ENCODE results near the gene PTH2R. TPM values are rescaled to one million over a fixed set of nuclear protein-coding genes. Genes with fewer than 3 reads are reported as not detected.
"Not testable (repeated sequence)": the region's sequence is repeated elsewhere in the genome, so short reads cannot be mapped to it uniquely, and the experiment has no call there.

PTH2R gene
- total RNA-seq, 1 experiment from 2014 or later, result 0.12 TPM

DNA sequence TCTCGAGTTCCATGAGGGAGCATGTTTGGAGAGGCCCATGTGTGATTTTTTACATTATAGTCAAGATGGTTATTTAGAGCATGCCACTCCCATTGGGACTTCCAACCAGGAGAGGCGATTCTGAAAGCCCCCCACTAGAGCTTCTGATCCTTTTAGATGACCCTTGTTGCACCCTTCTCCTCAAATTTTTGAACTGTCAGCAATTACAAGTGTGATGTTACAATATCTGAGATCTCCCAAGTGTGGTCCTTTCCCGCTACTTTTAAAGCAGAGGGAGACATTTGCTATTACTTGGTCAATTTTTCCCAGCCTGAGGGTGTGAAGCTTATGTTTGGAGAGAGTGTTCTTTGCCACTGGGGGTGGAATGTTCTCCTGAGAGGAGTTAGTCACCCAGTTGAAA lies 16.7 kb upstream of the PTH2R start (continued):
- TF ChIP-seq, protein P1, sequence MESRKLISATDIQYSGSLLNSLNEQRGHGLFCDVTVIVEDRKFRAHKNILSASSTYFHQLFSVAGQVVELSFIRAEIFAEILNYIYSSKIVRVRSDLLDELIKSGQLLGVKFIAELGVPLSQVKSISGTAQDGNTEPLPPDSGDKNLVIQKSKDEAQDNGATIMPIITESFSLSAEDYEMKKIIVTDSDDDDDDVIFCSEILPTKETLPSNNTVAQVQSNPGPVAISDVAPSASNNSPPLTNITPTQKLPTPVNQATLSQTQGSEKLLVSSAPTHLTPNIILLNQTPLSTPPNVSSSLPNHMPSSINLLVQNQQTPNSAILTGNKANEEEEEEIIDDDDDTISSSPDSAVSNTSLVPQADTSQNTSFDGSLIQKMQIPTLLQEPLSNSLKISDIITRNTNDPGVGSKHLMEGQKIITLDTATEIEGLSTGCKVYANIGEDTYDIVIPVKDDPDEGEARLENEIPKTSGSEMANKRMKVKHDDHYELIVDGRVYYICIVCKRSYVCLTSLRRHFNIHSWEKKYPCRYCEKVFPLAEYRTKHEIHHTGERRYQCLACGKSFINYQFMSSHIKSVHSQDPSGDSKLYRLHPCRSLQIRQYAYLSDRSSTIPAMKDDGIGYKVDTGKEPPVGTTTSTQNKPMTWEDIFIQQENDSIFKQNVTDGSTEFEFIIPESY (IDR thresholded peaks at IDR 0.05; ENCODE audit: extremely low read depth, insufficient replicate concordance, low read length), result no peak
- TF ChIP-seq SRF (IDR thresholded peaks at IDR 0.05; ENCODE audit: low read depth) (no peak), ZNF274 (IDR thresholded peaks at IDR 0.05; ENCODE audit: low read depth, low read length) (no peak), TCF7L2 (IDR thresholded peaks at IDR 0.05; ENCODE audit: borderline replicate concordance, extremely low read depth, insufficient read depth, insufficient read length) (no peak)
- TF ChIP-seq, protein P2, sequence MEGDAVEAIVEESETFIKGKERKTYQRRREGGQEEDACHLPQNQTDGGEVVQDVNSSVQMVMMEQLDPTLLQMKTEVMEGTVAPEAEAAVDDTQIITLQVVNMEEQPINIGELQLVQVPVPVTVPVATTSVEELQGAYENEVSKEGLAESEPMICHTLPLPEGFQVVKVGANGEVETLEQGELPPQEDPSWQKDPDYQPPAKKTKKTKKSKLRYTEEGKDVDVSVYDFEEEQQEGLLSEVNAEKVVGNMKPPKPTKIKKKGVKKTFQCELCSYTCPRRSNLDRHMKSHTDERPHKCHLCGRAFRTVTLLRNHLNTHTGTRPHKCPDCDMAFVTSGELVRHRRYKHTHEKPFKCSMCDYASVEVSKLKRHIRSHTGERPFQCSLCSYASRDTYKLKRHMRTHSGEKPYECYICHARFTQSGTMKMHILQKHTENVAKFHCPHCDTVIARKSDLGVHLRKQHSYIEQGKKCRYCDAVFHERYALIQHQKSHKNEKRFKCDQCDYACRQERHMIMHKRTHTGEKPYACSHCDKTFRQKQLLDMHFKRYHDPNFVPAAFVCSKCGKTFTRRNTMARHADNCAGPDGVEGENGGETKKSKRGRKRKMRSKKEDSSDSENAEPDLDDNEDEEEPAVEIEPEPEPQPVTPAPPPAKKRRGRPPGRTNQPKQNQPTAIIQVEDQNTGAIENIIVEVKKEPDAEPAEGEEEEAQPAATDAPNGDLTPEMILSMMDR (IDR thresholded peaks at IDR 0.05 in 2 of 3, conservative IDR thresholded peaks at IDR 0.05 in 1 of 3; ENCODE audit: borderline replicate concordance in 1 of 3, insufficient read depth in 1 of 3, low read depth in 2 of 3, low read length in 2 of 3), result no peak
- TF ChIP-seq, protein P3, sequence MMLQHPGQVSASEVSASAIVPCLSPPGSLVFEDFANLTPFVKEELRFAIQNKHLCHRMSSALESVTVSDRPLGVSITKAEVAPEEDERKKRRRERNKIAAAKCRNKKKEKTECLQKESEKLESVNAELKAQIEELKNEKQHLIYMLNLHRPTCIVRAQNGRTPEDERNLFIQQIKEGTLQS (IDR thresholded peaks at IDR 0.05), result no peak

DNA sequence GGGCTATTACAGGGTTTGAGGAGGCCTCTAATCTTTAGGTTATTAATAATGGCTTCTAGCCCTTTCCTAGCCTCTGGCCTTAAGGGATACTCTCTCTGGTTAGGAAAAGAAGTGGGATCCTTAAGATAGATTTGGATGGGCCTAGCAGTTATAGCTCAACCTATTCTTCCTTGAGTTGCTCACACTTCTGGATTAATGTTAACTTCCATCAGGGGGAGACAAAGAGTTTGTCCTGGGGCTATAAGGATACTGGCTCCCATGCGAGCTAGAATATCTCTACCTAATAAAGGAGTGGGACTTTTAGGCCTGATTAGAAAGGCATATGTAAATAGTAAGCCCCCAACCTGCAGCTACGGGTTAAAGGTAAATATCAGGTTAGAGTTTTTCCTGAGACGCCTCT lies 14.3 kb upstream of the PTH2R start:
- H3K27me3 ChIP-seq (ENCODE audit: insufficient read depth, low read length), result no peaks in the 10 kb centered on the region
- no peak overlapping the region for H2AFZ ChIP-seq (ENCODE audit: low read depth, low read length, poor library complexity, severe bottlenecking)
- H4K20me1 ChIP-seq (ENCODE audit: insufficient read depth), result no peaks in the 10 kb centered on the region
- no peak overlapping the region for H3K9ac ChIP-seq (ENCODE audit: low read length)
- no peak overlapping the region for H3K4me3 ChIP-seq (replicated peaks in 1 of 2; ENCODE audit: low read depth in 1 of 2, low read length in 2 of 2)
- TF ChIP-seq RAD21 (IDR thresholded peaks at IDR 0.05; ENCODE audit: low read depth), result peak; percentile 19; the same call in 1 of the 2 replicates
- TF ChIP-seq, protein P2 (IDR thresholded peaks at IDR 0.05 in 2 of 3, conservative IDR thresholded peaks at IDR 0.05 in 1 of 3; ENCODE audit: borderline replicate concordance in 1 of 3, insufficient read depth in 1 of 3, low read depth in 2 of 3, low read length in 2 of 3), result peak in 2 of 3 experiments; percentile 39; a peak in 3 of 6 replicates
- TF ChIP-seq POLR2AphosphoS5 (IDR thresholded peaks at IDR 0.05; ENCODE audit: low read depth, low read length), result no peak
- H3K27ac ChIP-seq (ENCODE audit: low read depth, low read length), result no peak overlapping the region
- ChIA-PET RAD21 (ENCODE audit: low non-redundant PET in 1 of 2, low total read pairs in 2 of 2, uncharacterized antibody in 2 of 2, unreplicated experiment in 2 of 2) (interaction anchor here in 1 of 2 experiments (1.1 kb wide), 1 partner anchor 938 kb away, joined by 3 read pairs; no protein-coding TSS in a partner anchor), POLR2A (no interaction called here), CTCF (interaction anchor here (0.7 to 2.3 kb wide), 5 partner anchors 10 to 1032 kb away, joined by 3 to 6 read pairs (median 4); partner anchors contain the start of gene MAP2)
- no peaks in the 10 kb centered on the region for H3K36me3 ChIP-seq (ENCODE audit: control insufficient read depth in 1 of 2, insufficient read depth in 2 of 2, low read length in 2 of 2)
- no peaks in the 10 kb centered on the region for H3K9me2 ChIP-seq (ENCODE audit: insufficient read depth)
- no peaks in the 10 kb centered on the region for H3K79me2 ChIP-seq (ENCODE audit: insufficient read depth, low read length)
- intact Hi-C loops (cut with micrococcal nuclease), result loop anchor here (10.0 kb wide), 2 partner anchors 1163 to 1573 kb away; no protein-coding TSS in a partner anchor
- ATAC-seq (peak; percentile 59), DNase-seq (ENCODE audit: low read depth, low spot score) (no peak)
- H3K4me1 ChIP-seq (ENCODE audit: control insufficient read depth in 1 of 2, insufficient read depth in 2 of 2, low read length in 2 of 2), result no peaks in the 10 kb centered on the region
- H3K9me3 ChIP-seq (ENCODE audit: control insufficient read depth in 1 of 2, insufficient read depth in 1 of 2, low read depth in 1 of 2, low read length in 2 of 2), result no peaks in the 10 kb centered on the region
- BruUV-seq (replicated peaks), result no TSS peak
- no peak overlapping the region for H3K4me2 ChIP-seq (ENCODE audit: low read length)

DNA sequence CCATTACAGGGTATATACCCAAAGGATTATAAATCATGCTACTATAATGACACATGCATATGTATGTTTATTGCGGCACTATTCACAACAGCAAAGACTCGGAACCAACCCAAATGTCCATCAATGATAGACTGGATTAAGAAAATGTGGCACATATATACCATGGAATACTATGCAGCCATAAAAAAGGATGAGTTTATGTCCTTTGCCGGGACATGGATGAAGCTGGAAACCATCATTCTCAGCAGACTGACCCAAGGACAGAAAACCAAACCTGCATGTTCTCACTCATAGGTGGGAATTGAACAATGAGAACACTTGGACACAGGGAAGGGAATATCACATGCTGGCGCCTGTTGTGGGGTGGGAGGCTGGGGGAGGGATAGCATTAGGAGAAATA lies 9.8 kb upstream of the PTH2R start:
- H3K9me2 ChIP-seq (ENCODE audit: insufficient read depth); RAD21 ChIA-PET (ENCODE audit: low non-redundant PET in 1 of 2, low total read pairs in 2 of 2, uncharacterized antibody in 2 of 2, unreplicated experiment in 2 of 2); H4K20me1 ChIP-seq (ENCODE audit: insufficient read depth); H3K9me3 ChIP-seq (ENCODE audit: control insufficient read depth in 1 of 2, insufficient read depth in 1 of 2, low read depth in 1 of 2, low read length in 2 of 2); POLR2A ChIA-PET; H3K27ac ChIP-seq (ENCODE audit: low read depth, low read length); H3K27me3 ChIP-seq (ENCODE audit: insufficient read depth, low read length); H3K36me3 ChIP-seq (ENCODE audit: control insufficient read depth in 1 of 2, insufficient read depth in 2 of 2, low read length in 2 of 2); H3K4me3 ChIP-seq (replicated peaks in 1 of 2; ENCODE audit: low read depth in 1 of 2, low read length in 2 of 2); H3K4me2 ChIP-seq (ENCODE audit: low read length); CTCF ChIA-PET; BruUV-seq (replicated peaks); H3K79me2 ChIP-seq (ENCODE audit: insufficient read depth, low read length); H3K4me1 ChIP-seq (ENCODE audit: control insufficient read depth in 1 of 2, insufficient read depth in 2 of 2, low read length in 2 of 2); ATAC-seq; DNase-seq (ENCODE audit: low read depth, low spot score); H2AFZ ChIP-seq (ENCODE audit: low read depth, low read length, poor library complexity, severe bottlenecking); H3K9ac ChIP-seq (ENCODE audit: low read length): not testable (repeated sequence)
- intact Hi-C loops (cut with micrococcal nuclease), result loop anchor here (5.0 to 10.0 kb wide), 4 partner anchors 1026 to 1801 kb away; partner anchors contain the start of gene MAP2

All from HCT116 (cell line).